H1 (cell line): Measurements from ENCODE around the gene SLC22A14. TPM values are rescaled to one million over a fixed set of nuclear protein-coding genes. Genes with fewer than 3 reads are reported as not detected.

ENCODE experiments used
- MAFK ChIP-seq: IDR thresholded peaks from 2 replicates; pipeline ENCODE4 v1.6.1; 2012; ENCODE audit warnings: low read depth, mild to moderate bottlenecking, improper control_type of control experiment, low read length
- NANOG ChIP-seq: IDR thresholded peaks from 2 replicates; pipeline ENCODE4 v1.6.1; 2011; ENCODE audit warnings: low read length, low read depth, mild to moderate bottlenecking, inconsistent platforms; ENCODE audit not compliant: insufficient read depth, poor library complexity, severe bottlenecking
- NRF1 ChIP-seq: IDR thresholded peaks from 2 replicates; pipeline ENCODE4 v1.6.1; 2011; ENCODE audit warnings: mild to moderate bottlenecking, low read depth, low read length, improper control_type of control experiment
- SP1 ChIP-seq: IDR thresholded peaks from 2 replicates; pipeline ENCODE4 v1.6.1; 2011; ENCODE audit warnings: low read depth, low read length
- polyA plus RNA-seq, 7 experiments: library from polyadenylated mRNA; depleted of rRNA in 3 of 7; stranded (reverse) in 5 of 7; unstranded in 2 of 7; fragments of >200 nt in 5 of 7; fragments of 200-250 nt in 2 of 7; gene quantifications; 1 replicate in 5 of 7; 2 replicates in 1 of 7; 4 replicates in 1 of 7; pipeline versions ENCODE4 v1.2.1 to v1.2.3, GENCODE V29; 2011 to 2013; ENCODE audit warnings: missing spikeins in 2 of 7, mixed read lengths in 2 of 7
- total RNA-seq: library from RNA; stranded (reverse); fragmentation: NEBNext Ultra II Directional; extraction: Animal tissue kit (Norgen Biotek cat#: 25700); gene quantifications from 2 replicates; pipeline ENCODE4 v1.2.1, GENCODE V29; 2021

SLC22A14 gene
- total and polyA plus RNA-seq, 2 of the 8 experiments (the other 6 are each of a cell fraction or from before 2014, with no cell fraction given): 0.03 TPM; not detected in 1

- TF ChIP-seq NRF1: no peak
- no peak for TF ChIP-seq SP1
- TF ChIP-seq MAFK: no peak
- no peak for TF ChIP-seq NANOG
Measured at GRCh38 chr3:38345879-38346586, 63.9 kb downstream of the SLC22A14 start (continued).
